Activated gamma-delta T cell treated with anti-CD3 and anti-CD28 coated beads, Interleukin-2, amount 50 U/mL, for 16 hours (primary cell): ENCODE data around the gene VASN.

Experiments
- DNase-seq: peaks from one replicate; pipeline ENCODE4 v3.0.0-alpha.2; 2020; ENCODE audit warnings: low read depth

The VASN gene

GRCh38 chr16:4403133-4403949, 31.7 kb downstream of the VASN start:
- no peak for DNase-seq

GRCh38 chr16:4404247-4404966, 32.8 kb downstream of the VASN start:
- DNase-seq = no peak

GRCh38 chr16:4404967-4405696, 33.5 kb downstream of the VASN start:
- no peak for DNase-seq

- no peak for DNase-seq
Observed at GRCh38 chr16:4407543-4408322, 36.1 kb downstream of the VASN start.

GRCh38 chr16:4408323-4408690, 36.7 kb downstream of the VASN start:
- DNase-seq = no peak

GRCh38 chr16:4409081-4409932, 37.7 kb downstream of the VASN start:
- DNase-seq = no peak

GRCh38 chr16:4410335-4411075, 38.9 kb downstream of the VASN start:
- no peak for DNase-seq

- no peak for DNase-seq
Observed at GRCh38 chr16:4411684-4412083, 40.0 kb downstream of the VASN start.

GRCh38 chr16:4412159-4412558, 40.5 kb downstream of the VASN start:
- DNase-seq = no peak

GRCh38 chr16:4412854-4413253, 41.2 kb downstream of the VASN start:
- no peak for DNase-seq

GRCh38 chr16:4414187-4414917, 42.7 kb downstream of the VASN start:
- peak; percentile 77 for DNase-seq

GRCh38 chr16:4415538-4416199, 44.0 kb downstream of the VASN start:
- DNase-seq = peak; percentile 46

- DNase-seq = peak; percentile 98
Observed at GRCh38 chr16:4416200-4417032, 44.8 kb downstream of the VASN start, which contains the start of gene CORO7. CORO7 (minus strand) TSS chr16:4416596; CDS start chr16:4416518, 78 bp downstream.

GRCh38 chr16:4419402-4419959, 47.8 kb downstream of the VASN start:
- no peak for DNase-seq

GRCh38 chr16:4420505-4421105, 49.0 kb downstream of the VASN start:
- no peak for DNase-seq

- DNase-seq = peak; percentile 87
Observed at GRCh38 chr16:4425378-4426020, 53.9 kb downstream of the VASN start, which contains the start of gene DNAJA3. DNAJA3 (plus strand) TSS chr16:4425868; CDS start chr16:4425882, 14 bp downstream.
